Thyroid gland (tissue), 4 donors: ENCODE results near the gene CTAGE4. TPM values are rescaled to one million over a fixed set of nuclear protein-coding genes. Genes with fewer than 3 reads are reported as not detected.
"Not testable (repeated sequence)": the region's sequence is repeated elsewhere in the genome, so short reads cannot be mapped to it uniquely, and the experiment has no call there.

Source experiments
- DNase-seq, 2 donors: peaks; one replicate each; pipeline ENCODE4 v3.0.0-alpha.2; 2019
- H3K27ac ChIP-seq, 3 donors: fragments of 200-600 bp; sonication (generic); 1 replicate in 2 of 3; 2 replicates in 1 of 3; pipeline ENCODE4 v1.5.1; 2016 to 2019; ENCODE audit warnings: mild to moderate bottlenecking in 1 of 3, moderate library complexity in 1 of 3
- H3K27me3 ChIP-seq: fragments of 200-600 bp; sonication (generic); one replicate; pipeline ENCODE4 v1.5.1; 2019
- H3K36me3 ChIP-seq, 2 donors: fragments of 200-600 bp; sonication (generic); one replicate each; pipeline ENCODE4 v1.5.1; 2016 to 2019
- H3K4me1 ChIP-seq, 2 donors: fragments of 200-600 bp; sonication (generic); one replicate each; pipeline ENCODE4 v1.5.1; 2017 to 2019
- H3K4me3 ChIP-seq, 3 donors: fragments of 200-600 bp; sonication (generic); replicated peaks in 1 of 3; 1 replicate in 2 of 3; 2 replicates in 1 of 3; pipeline ENCODE4 v1.5.1; 2016; ENCODE audit warnings: mild to moderate bottlenecking in 1 of 3
- H3K9me3 ChIP-seq: fragments of 200-600 bp; sonication (generic); one replicate; pipeline ENCODE4 v1.5.1; 2017
- CTCF ChIP-seq, 6 experiments: fragments of 200-600 bp in 3 of 6; fragments of 450-650 bp in 3 of 6; sonication (generic) in 3 of 6; IDR thresholded peaks; one replicate each; pipeline ENCODE4 v1.5.1; 2016 to 2019; ENCODE audit warnings: antibody characterized with exemption in 6 of 6, mild to moderate bottlenecking in 2 of 6, inconsistent platforms in 1 of 6, moderate library complexity in 1 of 6
- POLR2A ChIP-seq, 2 donors: fragments of 450-650 bp; IDR thresholded peaks; one replicate each; pipeline ENCODE4 v1.6.1; 2017; ENCODE audit warnings: antibody characterized with exemption in 2 of 2, mild to moderate bottlenecking in 2 of 2, moderate library complexity in 1 of 2
- WGBS, 2 donors: methylation state at CpG; one replicate each; pipeline ENCODE4 v1.1.5; 2017; 5-methylcytosine and 5-hydroxymethylcytosine counted together
- intact Hi-C: fragments of 100-400 bp; cut with DNase I; formaldehyde crosslinking; loops from one replicate; pipeline ENCODE4 v1.15.1; 2023
- total RNA-seq, 4 donors: library from RNA; depleted of rRNA; stranded (reverse); fragments of >200 nt; gene quantifications; one replicate each; pipeline ENCODE4 v1.2.3, GENCODE V29; 2016

Gene CTAGE4
- total RNA-seq, 4 donors from 2014 or later, result 4.7 to 27.4 (median 14.0) TPM

GRCh38 chr7:144148224-144148827 lies 34.9 kb upstream of the CTAGE4 start:
- TF ChIP-seq POLR2A (IDR thresholded peaks at IDR 0.05), result no peak
- Histone ChIP-seq H3K27me3 (no peaks in the 10 kb centered on the region), H3K9me3 (no peaks in the 10 kb centered on the region), H3K36me3 (no peaks in the 10 kb centered on the region), H3K4me1 (no peaks in the 10 kb centered on the region), H3K4me3 (no peak overlapping the region), H3K27ac (no peak overlapping the region)
- DNase-seq, result no peak
- 87% methylated on average over 2 of the region's 2 CpGs for WGBS, 2 donors
- intact Hi-C loops, result no loop called here

- H3K36me3 ChIP-seq, result no peaks in the 10 kb centered on the region
- WGBS, 2 donors, result 92 to 98% methylated on average over 1 of the region's 1 CpG
- TF ChIP-seq POLR2A (IDR thresholded peaks at IDR 0.05) (no peak), CTCF (IDR thresholded peaks at IDR 0.05) (no peak)
- H3K27ac ChIP-seq, result no peak overlapping the region
- H3K9me3 ChIP-seq, result no peaks in the 10 kb centered on the region
- intact Hi-C loops, result no loop called here
- no peak overlapping the region for H3K4me3 ChIP-seq
- DNase-seq, result no peak
- H3K27me3 ChIP-seq, result no peaks in the 10 kb centered on the region
- H3K4me1 ChIP-seq, result no peaks in the 10 kb centered on the region
Measured at GRCh38 chr7:144158861-144159260, 24.4 kb upstream of the CTAGE4 start.

- H3K4me1 ChIP-seq, result no peaks in the 10 kb centered on the region
- H3K4me3 ChIP-seq, result no peak overlapping the region
- WGBS, 2 donors, result 81 to 87% methylated on average over 2 of the region's 2 CpGs
- intact Hi-C loops, result no loop called here
- TF ChIP-seq CTCF (IDR thresholded peaks at IDR 0.05), result no peak
- no peak for TF ChIP-seq POLR2A (IDR thresholded peaks at IDR 0.05)
- no peaks in the 10 kb centered on the region for H3K36me3 ChIP-seq
- H3K27me3 ChIP-seq, result no peaks in the 10 kb centered on the region
- DNase-seq, result no peak
- H3K9me3 ChIP-seq, result no peaks in the 10 kb centered on the region
- no peak overlapping the region for H3K27ac ChIP-seq
Measured at GRCh38 chr7:144164784-144165183, 18.5 kb upstream of the CTAGE4 start.

GRCh38 chr7:144171594-144172350 lies 11.5 kb upstream of the CTAGE4 start:
- H3K4me3 ChIP-seq, intact Hi-C loops, H3K9me3 ChIP-seq, H3K27ac ChIP-seq, H3K36me3 ChIP-seq, H3K27me3 ChIP-seq, DNase-seq, H3K4me1 ChIP-seq: not testable (repeated sequence)
- whole genome bisulfite sequencing, 2 donors, result 86 to 91% methylated on average over 4 of the region's 4 CpGs

GRCh38 chr7:144174613-144175012 lies 8.7 kb upstream of the CTAGE4 start:
- H3K27me3 ChIP-seq, result no peaks in the 10 kb centered on the region
- H3K4me3 ChIP-seq, result no peak overlapping the region
- no peaks in the 10 kb centered on the region for H3K4me1 ChIP-seq
- intact Hi-C loops, result no loop called here
- WGBS, 2 donors, result 91 to 97% methylated on average over 5 of the region's 5 CpGs
- TF ChIP-seq CTCF (IDR thresholded peaks at IDR 0.05) (no peak), POLR2A (IDR thresholded peaks at IDR 0.05) (no peak)
- H3K9me3 ChIP-seq, result no peaks in the 10 kb centered on the region
- no peaks in the 10 kb centered on the region for H3K36me3 ChIP-seq
- H3K27ac ChIP-seq, result no peak overlapping the region
- no peak for DNase-seq

- H3K36me3 ChIP-seq, H3K9me3 ChIP-seq, intact Hi-C loops, H3K27me3 ChIP-seq, H3K4me1 ChIP-seq, H3K4me3 ChIP-seq: not testable (repeated sequence)
- TF ChIP-seq CTCF (IDR thresholded peaks at IDR 0.05), result peak in 5 of 6 experiments; percentile 16 to 77 (median 57)
- H3K27ac ChIP-seq, result peak overlapping the region in 2 of 3 donors; percentile 30
- WGBS, 2 donors, result 14 to 21% methylated on average over 3 of the region's 10 CpGs
- peak; percentile 54 to 62 for DNase-seq
Measured at GRCh38 chr7:144178380-144179164, 4.7 kb upstream of the CTAGE4 start.

- intact Hi-C loops, H3K27me3 ChIP-seq, H3K4me3 ChIP-seq, H3K27ac ChIP-seq, H3K4me1 ChIP-seq, H3K36me3 ChIP-seq, H3K9me3 ChIP-seq: not testable (repeated sequence)
- no CpG with 5 or more reads among the region's 2 CpGs for WGBS, 2 donors
- peak; percentile 49 to 58 for DNase-seq
Measured at GRCh38 chr7:144179165-144179479, 4.1 kb upstream of the CTAGE4 start.

GRCh38 chr7:144187848-144188247 lies 4.6 kb downstream of the CTAGE4 start:
- H3K36me3 ChIP-seq, result not testable (repeated sequence)

More at GRCh38 chr7:144187848-144188247, 4.6 kb downstream of the CTAGE4 start:
- no CpG with 5 or more reads among the region's 5 CpGs for WGBS, 2 donors
- H3K4me1 ChIP-seq, H3K27me3 ChIP-seq, DNase-seq, H3K9me3 ChIP-seq, H3K27ac ChIP-seq, intact Hi-C loops, H3K4me3 ChIP-seq: not testable (repeated sequence)
